B cell (primary cell): ENCODE data around the gene CALD1.

Experiments
- EZH2 ChIP-seq: IDR thresholded peaks from 2 replicates; pipeline ENCODE4 v1.6.1; 2012; ENCODE audit warnings: borderline replicate concordance, low read depth, mild to moderate bottlenecking, moderate library complexity, low read length; ENCODE audit not compliant: insufficient read depth, poor library complexity, severe bottlenecking
- TF ChIP-seq, protein P1 (sequence below): fragments of 200-600 bp; IDR thresholded peaks from one replicate; pipeline ENCODE4 v1.8.0; 2022; ENCODE audit warnings: antibody characterized with exemption, mild to moderate bottlenecking

DNA sequence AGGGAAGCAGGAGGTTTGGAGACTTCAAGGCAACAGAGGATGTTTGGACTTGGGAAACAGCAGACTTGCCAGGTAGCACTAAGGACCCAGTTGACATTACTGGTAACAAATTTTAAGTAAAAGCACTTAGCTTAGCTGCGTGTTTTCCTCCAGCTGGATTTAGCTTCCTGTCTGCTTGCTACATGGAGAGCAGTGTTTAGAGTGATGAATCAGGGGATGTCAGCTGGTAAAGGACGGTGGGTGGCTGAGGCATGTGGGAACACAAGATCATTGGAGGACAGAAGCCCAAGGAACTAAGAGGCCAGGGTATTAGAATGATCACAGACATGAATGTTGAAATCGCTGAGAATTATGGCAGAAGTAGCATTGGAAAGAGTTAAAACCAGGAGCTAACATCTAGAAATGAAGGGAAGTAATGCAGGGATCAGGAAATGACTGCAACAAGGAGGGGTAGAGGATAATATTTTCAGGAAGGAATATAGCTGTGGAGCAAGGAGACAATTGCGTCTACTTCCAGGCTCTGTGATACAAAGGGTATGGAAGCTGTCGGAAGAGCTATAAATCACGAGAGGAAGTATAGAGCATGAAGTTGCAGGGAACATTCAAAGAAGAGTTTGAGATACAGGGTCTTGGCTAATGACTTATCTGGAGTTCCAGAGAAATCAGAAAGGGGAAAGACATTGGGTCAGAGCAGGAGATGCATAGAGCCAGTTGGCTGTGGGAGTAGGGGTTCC is 34.4 kb downstream of the CALD1 start:
- TF ChIP-seq, protein P1, sequence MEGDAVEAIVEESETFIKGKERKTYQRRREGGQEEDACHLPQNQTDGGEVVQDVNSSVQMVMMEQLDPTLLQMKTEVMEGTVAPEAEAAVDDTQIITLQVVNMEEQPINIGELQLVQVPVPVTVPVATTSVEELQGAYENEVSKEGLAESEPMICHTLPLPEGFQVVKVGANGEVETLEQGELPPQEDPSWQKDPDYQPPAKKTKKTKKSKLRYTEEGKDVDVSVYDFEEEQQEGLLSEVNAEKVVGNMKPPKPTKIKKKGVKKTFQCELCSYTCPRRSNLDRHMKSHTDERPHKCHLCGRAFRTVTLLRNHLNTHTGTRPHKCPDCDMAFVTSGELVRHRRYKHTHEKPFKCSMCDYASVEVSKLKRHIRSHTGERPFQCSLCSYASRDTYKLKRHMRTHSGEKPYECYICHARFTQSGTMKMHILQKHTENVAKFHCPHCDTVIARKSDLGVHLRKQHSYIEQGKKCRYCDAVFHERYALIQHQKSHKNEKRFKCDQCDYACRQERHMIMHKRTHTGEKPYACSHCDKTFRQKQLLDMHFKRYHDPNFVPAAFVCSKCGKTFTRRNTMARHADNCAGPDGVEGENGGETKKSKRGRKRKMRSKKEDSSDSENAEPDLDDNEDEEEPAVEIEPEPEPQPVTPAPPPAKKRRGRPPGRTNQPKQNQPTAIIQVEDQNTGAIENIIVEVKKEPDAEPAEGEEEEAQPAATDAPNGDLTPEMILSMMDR = no peak
- no peak for TF ChIP-seq EZH2
